ENCODE results near the gene MAST3. TPM values are rescaled to one million over a fixed set of nuclear protein-coding genes. Genes with fewer than 3 reads are reported as not detected.

Gene MAST3
- total and polyA plus RNA-seq, 2 of the 13 experiments (the other 11 are each of a cell fraction or from before 2014, with no cell fraction given): 4.1 to 4.6 TPM

GRCh38 chr19:18192673-18193387 is 95.3 kb downstream of the MAST3 start, which contains the start of gene MPV17L2 (continued):
- TF ChIP-seq THRA (CRISPR knock-in tag; IDR thresholded peaks at IDR 0.05; ENCODE audit: borderline replicate concordance): no peak
- TF ChIP-seq TBP (CRISPR knock-in tag; IDR thresholded peaks at IDR 0.05): 0 out of 2 replicates have a peak, but pooled peaks have one; percentile 41
- TF ChIP-seq ZNF362 (CRISPR knock-in tag; IDR thresholded peaks at IDR 0.05; ENCODE audit: borderline replicate concordance): no peak
- TF ChIP-seq ZNF674 (CRISPR knock-in tag; IDR thresholded peaks at IDR 0.05; ENCODE audit: low read depth): no peak
- no peak for TF ChIP-seq ZNF672 (CRISPR knock-in tag; IDR thresholded peaks at IDR 0.05)
- peak; percentile 96 for TF ChIP-seq SP2 (CRISPR knock-in tag; IDR thresholded peaks at IDR 0.05)
- no peak for TF ChIP-seq KLF6 (CRISPR knock-in tag; IDR thresholded peaks at IDR 0.05)
- TF ChIP-seq ZNF501 (CRISPR knock-in tag; IDR thresholded peaks at IDR 0.05): peak; percentile 69; the same call in 1 of the 2 replicates
- TF ChIP-seq SMYD3 (CRISPR knock-in tag; IDR thresholded peaks at IDR 0.05): no peak
- no peak for TF ChIP-seq ZFP37 (CRISPR knock-in tag; IDR thresholded peaks at IDR 0.05; ENCODE audit: borderline replicate concordance)
- TF ChIP-seq, protein P1, sequence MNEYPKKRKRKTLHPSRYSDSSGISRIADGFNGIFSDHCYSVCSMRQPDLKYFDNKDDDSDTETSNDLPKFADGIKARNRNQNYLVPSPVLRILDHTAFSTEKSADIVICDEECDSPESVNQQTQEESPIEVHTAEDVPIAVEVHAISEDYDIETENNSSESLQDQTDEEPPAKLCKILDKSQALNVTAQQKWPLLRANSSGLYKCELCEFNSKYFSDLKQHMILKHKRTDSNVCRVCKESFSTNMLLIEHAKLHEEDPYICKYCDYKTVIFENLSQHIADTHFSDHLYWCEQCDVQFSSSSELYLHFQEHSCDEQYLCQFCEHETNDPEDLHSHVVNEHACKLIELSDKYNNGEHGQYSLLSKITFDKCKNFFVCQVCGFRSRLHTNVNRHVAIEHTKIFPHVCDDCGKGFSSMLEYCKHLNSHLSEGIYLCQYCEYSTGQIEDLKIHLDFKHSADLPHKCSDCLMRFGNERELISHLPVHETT (CRISPR knock-in tag; conservative IDR thresholded peaks at IDR 0.05): no peak
- TF ChIP-seq ZNF335 (CRISPR knock-in tag; IDR thresholded peaks at IDR 0.05): no peak
- no peak for TF ChIP-seq ZNF430 (CRISPR knock-in tag; IDR thresholded peaks at IDR 0.05)
- TF ChIP-seq ZNF850 (CRISPR knock-in tag; conservative IDR thresholded peaks at IDR 0.05): no peak
- no peak for TF ChIP-seq MLXIP (CRISPR knock-in tag; IDR thresholded peaks at IDR 0.05; ENCODE audit: borderline replicate concordance)
- TF ChIP-seq, protein P2, sequence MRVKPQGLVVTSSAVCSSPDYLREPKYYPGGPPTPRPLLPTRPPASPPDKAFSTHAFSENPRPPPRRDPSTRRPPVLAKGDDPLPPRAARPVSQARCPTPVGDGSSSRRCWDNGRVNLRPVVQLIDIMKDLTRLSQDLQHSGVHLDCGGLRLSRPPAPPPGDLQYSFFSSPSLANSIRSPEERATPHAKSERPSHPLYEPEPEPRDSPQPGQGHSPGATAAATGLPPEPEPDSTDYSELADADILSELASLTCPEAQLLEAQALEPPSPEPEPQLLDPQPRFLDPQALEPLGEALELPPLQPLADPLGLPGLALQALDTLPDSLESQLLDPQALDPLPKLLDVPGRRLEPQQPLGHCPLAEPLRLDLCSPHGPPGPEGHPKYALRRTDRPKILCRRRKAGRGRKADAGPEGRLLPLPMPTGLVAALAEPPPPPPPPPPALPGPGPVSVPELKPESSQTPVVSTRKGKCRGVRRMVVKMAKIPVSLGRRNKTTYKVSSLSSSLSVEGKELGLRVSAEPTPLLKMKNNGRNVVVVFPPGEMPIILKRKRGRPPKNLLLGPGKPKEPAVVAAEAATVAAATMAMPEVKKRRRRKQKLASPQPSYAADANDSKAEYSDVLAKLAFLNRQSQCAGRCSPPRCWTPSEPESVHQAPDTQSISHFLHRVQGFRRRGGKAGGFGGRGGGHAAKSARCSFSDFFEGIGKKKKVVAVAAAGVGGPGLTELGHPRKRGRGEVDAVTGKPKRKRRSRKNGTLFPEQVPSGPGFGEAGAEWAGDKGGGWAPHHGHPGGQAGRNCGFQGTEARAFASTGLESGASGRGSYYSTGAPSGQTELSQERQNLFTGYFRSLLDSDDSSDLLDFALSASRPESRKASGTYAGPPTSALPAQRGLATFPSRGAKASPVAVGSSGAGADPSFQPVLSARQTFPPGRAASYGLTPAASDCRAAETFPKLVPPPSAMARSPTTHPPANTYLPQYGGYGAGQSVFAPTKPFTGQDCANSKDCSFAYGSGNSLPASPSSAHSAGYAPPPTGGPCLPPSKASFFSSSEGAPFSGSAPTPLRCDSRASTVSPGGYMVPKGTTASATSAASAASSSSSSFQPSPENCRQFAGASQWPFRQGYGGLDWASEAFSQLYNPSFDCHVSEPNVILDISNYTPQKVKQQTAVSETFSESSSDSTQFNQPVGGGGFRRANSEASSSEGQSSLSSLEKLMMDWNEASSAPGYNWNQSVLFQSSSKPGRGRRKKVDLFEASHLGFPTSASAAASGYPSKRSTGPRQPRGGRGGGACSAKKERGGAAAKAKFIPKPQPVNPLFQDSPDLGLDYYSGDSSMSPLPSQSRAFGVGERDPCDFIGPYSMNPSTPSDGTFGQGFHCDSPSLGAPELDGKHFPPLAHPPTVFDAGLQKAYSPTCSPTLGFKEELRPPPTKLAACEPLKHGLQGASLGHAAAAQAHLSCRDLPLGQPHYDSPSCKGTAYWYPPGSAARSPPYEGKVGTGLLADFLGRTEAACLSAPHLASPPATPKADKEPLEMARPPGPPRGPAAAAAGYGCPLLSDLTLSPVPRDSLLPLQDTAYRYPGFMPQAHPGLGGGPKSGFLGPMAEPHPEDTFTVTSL (CRISPR knock-in tag; IDR thresholded peaks at IDR 0.05; ENCODE audit: borderline replicate concordance): no peak
- no peak for TF ChIP-seq ZNF383 (CRISPR knock-in tag; IDR thresholded peaks at IDR 0.05; ENCODE audit: borderline replicate concordance)

Measured in HepG2 (cell line).